Measurements from ENCODE around the gene APC2. TPM values are rescaled to one million over a fixed set of nuclear protein-coding genes. Genes with fewer than 3 reads are reported as not detected.

Gene APC2
- total and polyA plus RNA-seq, 10 donors = 0.02 to 0.56 (median 0.14) TPM

GRCh38 chr19:1460033-1460995 lies 10.4 kb downstream of the APC2 start:
- no peak for DNase-seq
- no peak overlapping the region for H3K4me3 ChIP-seq

GRCh38 chr19:1461862-1462261 lies 11.9 kb downstream of the APC2 start:
- WGBS, 5 donors = 89 to 95% (median 93%) methylated on average over 11 to 24 of the region's 24 CpGs
- Histone ChIP-seq H3K4me3 (no peak overlapping the region), H3K9me3 (no peaks in the 10 kb centered on the region), H3K36me3 (peaks cover 0 to 34% (median 4%) of the 10 kb centered on the region in 6 donors), H3K4me1 (peaks cover 10 to 27% (median 22%) of the 10 kb centered on the region in 6 donors), H3K27ac (no peak overlapping the region), H3K27me3 (replicated peaks in 1 of 7) (peaks cover 0 to 56% (median 35%) of the 10 kb centered on the region in 7 donors)
- intact Hi-C loops (cut with DNase I; ENCODE audit: low total_unique reads) = no loop called here
- no peak for DNase-seq
- TF ChIP-seq CTCF (IDR thresholded peaks at IDR 0.05 in 8 of 11, conservative IDR thresholded peaks at IDR 0.05 in 3 of 11) (no peak), POLR2AphosphoS5 (IDR thresholded peaks at IDR 0.05) (no peak), POLR2A (IDR thresholded peaks at IDR 0.05) (no peak)

More at GRCh38 chr19:1460033-1460995, 10.4 kb downstream of the APC2 start:
- Histone ChIP-seq H3K4me1 (peaks cover 2 to 27% (median 19%) of the 10 kb centered on the region in 6 donors), H3K27me3 (replicated peaks in 1 of 7) (peaks cover 4 to 56% (median 35%) of the 10 kb centered on the region in 7 donors), H3K9me3 (no peaks in the 10 kb centered on the region), H3K27ac (no peak overlapping the region), H3K36me3 (peaks cover 0 to 24% (median 4%) of the 10 kb centered on the region in 6 donors)
- TF ChIP-seq CTCF (IDR thresholded peaks at IDR 0.05 in 8 of 11, conservative IDR thresholded peaks at IDR 0.05 in 3 of 11) = no peak
- TF ChIP-seq POLR2AphosphoS5 (IDR thresholded peaks at IDR 0.05) = no peak
- no peak for TF ChIP-seq POLR2A (IDR thresholded peaks at IDR 0.05)
- 88 to 94% (median 93%) methylated on average over 15 to 36 of the region's 36 CpGs for WGBS, 5 donors
- intact Hi-C loops (cut with DNase I; ENCODE audit: low total_unique reads) = no loop called here

- 18 to 57% (median 35%) methylated on average over 23 to 83 of the region's 83 CpGs for WGBS, 5 donors
- TF ChIP-seq POLR2A (IDR thresholded peaks at IDR 0.05) = no peak
- TF ChIP-seq CTCF (IDR thresholded peaks at IDR 0.05 in 8 of 11, conservative IDR thresholded peaks at IDR 0.05 in 3 of 11) = peak in 8 of 11 experiments; percentile 24 to 65 (median 50)
- TF ChIP-seq POLR2AphosphoS5 (IDR thresholded peaks at IDR 0.05) = peak in 2 of 3 donors; percentile 49 to 67
- H3K27me3 ChIP-seq (replicated peaks in 1 of 7) = peaks cover 12 to 62% (median 57%) of the 10 kb centered on the region in 7 donors
- peak overlapping the region in 4 of 8 donors; percentile 5 to 46 (median 32) for H3K4me3 ChIP-seq
- H3K27ac ChIP-seq = no peak overlapping the region
- peak; percentile 82 for DNase-seq
- no peaks in the 10 kb centered on the region for H3K9me3 ChIP-seq
- peaks cover 36 to 54% (median 50%) of the 10 kb centered on the region in 6 donors for H3K4me1 ChIP-seq
- intact Hi-C loops (cut with DNase I; ENCODE audit: low total_unique reads) = no loop called here
- H3K36me3 ChIP-seq = peaks cover 0 to 28% (median 4%) of the 10 kb centered on the region in 6 donors
Measured at GRCh38 chr19:1465191-1466016, 15.5 kb downstream of the APC2 start.
